HCT116 (cell line): ENCODE measurements around the gene KCNK13.

Source experiments
- ATF3 ChIP-seq: IDR thresholded peaks from 2 replicates; pipeline ENCODE4 v1.6.1; 2012
- CTCF ChIP-seq, 3 experiments: fragments of 200-600 bp in 1 of 3; sonication (generic) in 1 of 3; IDR thresholded peaks in 2 of 3; conservative IDR thresholded peaks in 1 of 3; 2 replicates each; pipeline ENCODE4 v1.5.1; 2012 to 2017; ENCODE audit warnings: low read depth in 2 of 3, low read length in 2 of 3, antibody characterized with exemption in 1 of 3, borderline replicate concordance in 1 of 3, control low read depth in 1 of 3, mild to moderate bottlenecking in 1 of 3, mixed read lengths in 1 of 3, mixed run types in 1 of 3, moderate library complexity in 1 of 3; ENCODE audit not compliant: insufficient read depth in 1 of 3
- EZH2 ChIP-seq: fragments of 200-600 bp; sonication (generic); IDR thresholded peaks from 2 replicates; pipeline ENCODE4 v1.6.1; 2017; ENCODE audit warnings: antibody characterized with exemption, mixed run types
- FOSL1 ChIP-seq: IDR thresholded peaks from 2 replicates; pipeline ENCODE4 v1.6.1; 2012; ENCODE audit warnings: low read depth
- MAX ChIP-seq: IDR thresholded peaks from 2 replicates; pipeline ENCODE4 v1.6.1; 2012
- POLR2A ChIP-seq: IDR thresholded peaks from 2 replicates; pipeline ENCODE4 v1.7.0; 2011; ENCODE audit warnings: borderline replicate concordance; ENCODE audit not compliant: insufficient read depth, insufficient read length; ENCODE audit errors: extremely low read depth
- REST ChIP-seq: IDR thresholded peaks from 2 replicates; pipeline ENCODE4 v1.6.1; 2012; ENCODE audit warnings: low read depth
- SIN3A ChIP-seq: IDR thresholded peaks from 2 replicates; pipeline ENCODE4 v1.6.1; 2012; ENCODE audit warnings: low read depth

GRCh38 chr14:90095096-90095495 lies 33.3 kb downstream of the KCNK13 start:
- TF ChIP-seq POLR2A (no peak), CTCF (IDR thresholded peaks at IDR 0.05 in 2 of 3, conservative IDR thresholded peaks at IDR 0.05 in 1 of 3; ENCODE audit: borderline replicate concordance in 1 of 3, insufficient read depth in 1 of 3, low read depth in 2 of 3, low read length in 2 of 3) (no peak), FOSL1 (no peak), SIN3A (no peak), REST (no peak), EZH2 (no peak), MAX (no peak), ATF3 (no peak)
